Keratinocyte (primary cell): Measurements from ENCODE around the gene PTPRD. TPM values are rescaled to one million over a fixed set of nuclear protein-coding genes. Genes with fewer than 3 reads are reported as not detected.

Source experiments
- DNase-seq: peaks from one replicate; pipeline ENCODE4 v3.0.0-alpha.2; 2011; ENCODE audit warnings: low read depth, missing footprints, low spot score
- FAIRE-seq: peaks from 2 replicates; lab custom pipeline; 2011; peaks lifted over from hg19 to GRCh38; lab: Jason Lieb, UNC
- H2AFZ ChIP-seq: 2 replicates; pipeline ENCODE4 v1.6.0; 2012; ENCODE audit warnings: low read length, control low read depth, inconsistent platforms; ENCODE audit not compliant: control insufficient read depth
- H3K27ac ChIP-seq: 2 replicates; pipeline ENCODE4 v1.5.1; 2011; ENCODE audit warnings: low read length; ENCODE audit not compliant: control insufficient read depth, insufficient read depth
- H3K27me3 ChIP-seq: 3 replicates; pipeline ENCODE4 v1.6.0; 2011; ENCODE audit warnings: low read length; ENCODE audit not compliant: control insufficient read depth, insufficient read depth; ENCODE audit errors: extremely low read depth
- H3K36me3 ChIP-seq, 2 experiments: 2 replicates in 1 of 2; 3 replicates in 1 of 2; pipeline ENCODE4 v1.5.1; 2011; ENCODE audit warnings: low read length in 2 of 2, mild to moderate bottlenecking in 1 of 2; ENCODE audit not compliant: control insufficient read depth in 2 of 2, insufficient read depth in 2 of 2; ENCODE audit errors: extremely low read depth in 1 of 2
- H3K4me1 ChIP-seq: 3 replicates; pipeline ENCODE4 v1.5.1; 2011; ENCODE audit warnings: low read length; ENCODE audit not compliant: control insufficient read depth, insufficient read depth; ENCODE audit errors: extremely low read depth
- H3K4me2 ChIP-seq: 3 replicates; pipeline ENCODE4 v1.6.0; 2011; ENCODE audit warnings: low read depth, low read length; ENCODE audit not compliant: control insufficient read depth, insufficient read depth; ENCODE audit errors: extremely low read depth
- H3K4me3 ChIP-seq, 3 experiments: fragments of 200-600 bp in 1 of 3; sonication (generic) in 1 of 3; 2 replicates in 2 of 3; 3 replicates in 1 of 3; pipeline ENCODE4 v1.5.1; 2011 to 2016; ENCODE audit warnings: low read length in 3 of 3, mild to moderate bottlenecking in 3 of 3, control low read depth in 2 of 3, inconsistent platforms in 1 of 3, low read depth in 1 of 3, mixed read lengths in 1 of 3, mixed run types in 1 of 3, moderate library complexity in 1 of 3; ENCODE audit not compliant: control insufficient read depth in 2 of 3, insufficient read depth in 2 of 3; ENCODE audit errors: extremely low read depth in 1 of 3
- H3K79me2 ChIP-seq: 2 replicates; pipeline ENCODE4 v1.6.0; 2012; ENCODE audit warnings: low read length; ENCODE audit not compliant: control insufficient read depth, insufficient read depth
- H3K9ac ChIP-seq: 3 replicates; pipeline ENCODE4 v1.6.0; 2011; ENCODE audit warnings: low read length; ENCODE audit not compliant: control insufficient read depth, insufficient read depth; ENCODE audit errors: extremely low read depth
- H3K9me1 ChIP-seq: 3 replicates; pipeline ENCODE4 v1.6.0; 2011; ENCODE audit warnings: low read length; ENCODE audit not compliant: control insufficient read depth, insufficient read depth; ENCODE audit errors: extremely low read depth
- H3K9me3 ChIP-seq: 2 replicates; pipeline ENCODE4 v1.5.1; 2012; ENCODE audit warnings: low read depth, low read length; ENCODE audit not compliant: control insufficient read depth
- H4K20me1 ChIP-seq: 3 replicates; pipeline ENCODE4 v1.6.0; 2011; ENCODE audit warnings: low read length; ENCODE audit not compliant: control insufficient read depth, insufficient read depth; ENCODE audit errors: extremely low read depth
- CTCF ChIP-seq, 3 experiments: IDR thresholded peaks in 1 of 3; conservative IDR thresholded peaks in 1 of 3; optimal IDR thresholded peaks in 1 of 3; 2 replicates in 2 of 3; 3 replicates in 1 of 3; pipeline versions ENCODE3 to v1.5.1; 2011; ENCODE audit warnings: low read length in 3 of 3, mild to moderate bottlenecking in 3 of 3, moderate library complexity in 2 of 3, control low read depth in 1 of 3, inconsistent platforms in 1 of 3; ENCODE audit not compliant: insufficient read depth in 2 of 3; ENCODE audit errors: extremely low read depth in 1 of 3
- EZH2 ChIP-seq: IDR thresholded peaks from one replicate; pipeline ENCODE4 v1.6.1; 2012; ENCODE audit warnings: inconsistent platforms, mild to moderate bottlenecking, low read length, moderate library complexity
- dilution Hi-C: fragments of 300-500 bp; cut with MboI; formaldehyde crosslinking; loops from one replicate; pipeline ENCODE4 v1.7.0; 2020; ENCODE audit warnings: low sequenced_read_pairs; ENCODE audit not compliant: extremely low pct_ligation_motif_present
- polyA plus RNA-seq, 5 experiments: library from polyadenylated mRNA; depleted of rRNA in 3 of 5; stranded (reverse) in 3 of 5; stranded (forward) in 1 of 5; unstranded in 1 of 5; fragments of >200 nt; gene quantifications; 1 replicate in 1 of 5; 2 replicates in 3 of 5; 3 replicates in 1 of 5; pipeline versions ENCODE4 v1.2.1 to v1.2.3, GENCODE V29; 2011 to 2012; ENCODE audit warnings: missing spikeins in 2 of 5, low read depth in 1 of 5, low replicate concordance in 1 of 5

The PTPRD gene
- polyA plus RNA-seq, 1 donor (not counting 4 experiments of a cell fraction or from before 2014, with no cell fraction given), result 0.10 TPM

GRCh38 chr9:8337834-8338766 is 2274.7 kb downstream of the PTPRD start:
- H4K20me1 ChIP-seq, result no peaks in the 10 kb centered on the region
- TF ChIP-seq CTCF (optimal IDR thresholded peaks at IDR 0.05 in 1 of 3, IDR thresholded peaks at IDR 0.05 in 1 of 3, conservative IDR thresholded peaks at IDR 0.05 in 1 of 3; ENCODE audit: extremely low read depth in 1 of 3, insufficient read depth in 2 of 3, low read length in 3 of 3), result no peak
- TF ChIP-seq EZH2, result no peak
- DNase-seq, result no peak

GRCh38 chr9:8332871-8333270 is 2279.9 kb downstream of the PTPRD start:
- no peaks in the 10 kb centered on the region for H4K20me1 ChIP-seq
- H3K9ac ChIP-seq, result no peak overlapping the region
- FAIRE-seq (no peak), DNase-seq (no peak)
- H3K27ac ChIP-seq, result no peak overlapping the region
- no peak overlapping the region for H2AFZ ChIP-seq
- no peaks in the 10 kb centered on the region for H3K9me1 ChIP-seq
- H3K4me3 ChIP-seq, result no peak overlapping the region
- H3K9me3 ChIP-seq, result no peaks in the 10 kb centered on the region
- H3K4me2 ChIP-seq, result no peak overlapping the region
- H3K27me3 ChIP-seq, result no peaks in the 10 kb centered on the region
- H3K79me2 ChIP-seq, result no peaks in the 10 kb centered on the region
- no peaks in the 10 kb centered on the region for H3K36me3 ChIP-seq
- dilution Hi-C loops, result no loop called here
- H3K4me1 ChIP-seq, result no peaks in the 10 kb centered on the region
- TF ChIP-seq EZH2 (no peak), CTCF (optimal IDR thresholded peaks at IDR 0.05 in 1 of 3, IDR thresholded peaks at IDR 0.05 in 1 of 3, conservative IDR thresholded peaks at IDR 0.05 in 1 of 3; ENCODE audit: extremely low read depth in 1 of 3, insufficient read depth in 2 of 3, low read length in 3 of 3) (no peak)

More at GRCh38 chr9:8337834-8338766, 2274.7 kb downstream of the PTPRD start:
- Histone ChIP-seq H3K36me3 (no peaks in the 10 kb centered on the region), H3K9ac (no peak overlapping the region), H3K4me3 (no peak overlapping the region), H3K4me2 (no peak overlapping the region), H3K4me1 (no peaks in the 10 kb centered on the region), H3K27ac (no peak overlapping the region), H2AFZ (no peak overlapping the region), H3K9me3 (no peaks in the 10 kb centered on the region), H3K9me1 (no peaks in the 10 kb centered on the region), H3K27me3 (no peaks in the 10 kb centered on the region), H3K79me2 (no peaks in the 10 kb centered on the region)
- dilution Hi-C loops, result no loop called here
- FAIRE-seq, result no peak
